ENCODE measurements around the gene EXOC4.

EXOC4 gene

GRCh38 chr7:133976140-133976539 lies 723.3 kb downstream of the EXOC4 start:
- H3K9me3 ChIP-seq (ENCODE audit: control insufficient read depth, insufficient read depth, low read length) = no peaks in the 10 kb centered on the region
- no peak for TF ChIP-seq EZH2phosphoT487 (IDR thresholded peaks at IDR 0.05; ENCODE audit: borderline replicate concordance, low read length)
- TF ChIP-seq CTCF (IDR thresholded peaks at IDR 0.05; ENCODE audit: low read depth, low read length, poor library complexity, severe bottlenecking) = no peak
- no peaks in the 10 kb centered on the region for H3K9me2 ChIP-seq (replicated peaks; ENCODE audit: control insufficient read depth, low read length)
- H3K27me3 ChIP-seq (ENCODE audit: control insufficient read depth, low read length) = no peaks in the 10 kb centered on the region
- H3K36me3 ChIP-seq (ENCODE audit: control insufficient read depth, low read length) = no peaks in the 10 kb centered on the region
- no peaks in the 10 kb centered on the region for H4K20me1 ChIP-seq (ENCODE audit: control insufficient read depth, insufficient read depth, low read depth, low read length)
- H3K79me2 ChIP-seq (ENCODE audit: control insufficient read depth, low read length) = no peaks in the 10 kb centered on the region
- no peak overlapping the region for H3K4me3 ChIP-seq (ENCODE audit: low read length)
- no peak overlapping the region for H3K4me2 ChIP-seq (ENCODE audit: low read length)
- no peak overlapping the region for H3K27ac ChIP-seq (ENCODE audit: low read depth, low read length)
- no peaks in the 10 kb centered on the region for H3F3A ChIP-seq (ENCODE audit: control insufficient read depth, insufficient read depth)
- H3K4me1 ChIP-seq (ENCODE audit: control insufficient read depth, low read length) = peaks cover 4% of the 10 kb centered on the region; the same call in 1 of the 2 replicates

GRCh38 chr7:133977409-133978274 lies 724.8 kb downstream of the EXOC4 start:
- no peaks in the 10 kb centered on the region for H3K36me3 ChIP-seq (ENCODE audit: control insufficient read depth, low read length)
- H4K20me1 ChIP-seq (ENCODE audit: control insufficient read depth, insufficient read depth, low read depth, low read length) = no peaks in the 10 kb centered on the region
- H3K27ac ChIP-seq (ENCODE audit: low read depth, low read length) = no peak overlapping the region
- H3K79me2 ChIP-seq (ENCODE audit: control insufficient read depth, low read length) = no peaks in the 10 kb centered on the region
- H3K4me1 ChIP-seq (ENCODE audit: control insufficient read depth, low read length) = peaks cover 4% of the 10 kb centered on the region; the same call in 1 of the 2 replicates
- H3F3A ChIP-seq (ENCODE audit: control insufficient read depth, insufficient read depth) = no peaks in the 10 kb centered on the region
- no peak overlapping the region for H3K4me3 ChIP-seq (ENCODE audit: low read length)
- H3K4me2 ChIP-seq (ENCODE audit: low read length) = no peak overlapping the region
- H3K27me3 ChIP-seq (ENCODE audit: control insufficient read depth, low read length) = no peaks in the 10 kb centered on the region
- no peaks in the 10 kb centered on the region for H3K9me2 ChIP-seq (replicated peaks; ENCODE audit: control insufficient read depth, low read length)
- TF ChIP-seq CTCF (IDR thresholded peaks at IDR 0.05; ENCODE audit: low read depth, low read length, poor library complexity, severe bottlenecking) = no peak
- TF ChIP-seq EZH2phosphoT487 (IDR thresholded peaks at IDR 0.05; ENCODE audit: borderline replicate concordance, low read length) = no peak
- no peaks in the 10 kb centered on the region for H3K9me3 ChIP-seq (ENCODE audit: control insufficient read depth, insufficient read depth, low read length)

GRCh38 chr7:133978502-133979295 lies 725.8 kb downstream of the EXOC4 start:
- no peaks in the 10 kb centered on the region for H3K36me3 ChIP-seq (ENCODE audit: control insufficient read depth, low read length)
- no peaks in the 10 kb centered on the region for H4K20me1 ChIP-seq (ENCODE audit: control insufficient read depth, insufficient read depth, low read depth, low read length)
- H3K4me1 ChIP-seq (ENCODE audit: control insufficient read depth, low read length) = peaks cover 4% of the 10 kb centered on the region; the same call in 1 of the 2 replicates
- H3K4me2 ChIP-seq (ENCODE audit: low read length) = no peak overlapping the region
- no peak overlapping the region for H3K4me3 ChIP-seq (ENCODE audit: low read length)
- no peaks in the 10 kb centered on the region for H3F3A ChIP-seq (ENCODE audit: control insufficient read depth, insufficient read depth)
- H3K79me2 ChIP-seq (ENCODE audit: control insufficient read depth, low read length) = no peaks in the 10 kb centered on the region
- no peaks in the 10 kb centered on the region for H3K27me3 ChIP-seq (ENCODE audit: control insufficient read depth, low read length)
- H3K9me2 ChIP-seq (replicated peaks; ENCODE audit: control insufficient read depth, low read length) = no peaks in the 10 kb centered on the region
- H3K9me3 ChIP-seq (ENCODE audit: control insufficient read depth, insufficient read depth, low read length) = no peaks in the 10 kb centered on the region
- TF ChIP-seq CTCF (IDR thresholded peaks at IDR 0.05; ENCODE audit: low read depth, low read length, poor library complexity, severe bottlenecking) (no peak), EZH2phosphoT487 (IDR thresholded peaks at IDR 0.05; ENCODE audit: borderline replicate concordance, low read length) (no peak)
- H3K27ac ChIP-seq (ENCODE audit: low read depth, low read length) = no peak overlapping the region

Data from DOHH2 (cell line).